ENCODE results near the gene CPEB4.

Gene CPEB4

GRCh38 chr5:173904151-173904550 is 16.0 kb downstream of the CPEB4 start:
- no peak overlapping the region for H3K4me3 ChIP-seq
- no peak overlapping the region for H3K27ac ChIP-seq

- Histone ChIP-seq H3K27ac (peak overlapping the region in 6 of 21 experiments; percentile 13 to 53 (median 34)), H3K4me3 (no peak overlapping the region)
Observed at GRCh38 chr5:173907284-173907683, 19.1 kb downstream of the CPEB4 start.

GRCh38 chr5:173907686-173908371 is 19.7 kb downstream of the CPEB4 start:
- Histone ChIP-seq H3K4me3 (no peak overlapping the region), H3K27ac (peak overlapping the region in 5 of 21 experiments; percentile 21 to 53 (median 43))

GRCh38 chr5:173909199-173909598 is 21.1 kb downstream of the CPEB4 start:
- H3K27ac ChIP-seq: peak overlapping the region in 9 of 21 experiments; percentile 3 to 72 (median 47)
- H3K4me3 ChIP-seq: no peak overlapping the region

- Histone ChIP-seq H3K4me3 (no peak overlapping the region), H3K27ac (peak overlapping the region in 2 of 21 experiments; percentile 31 to 53)
Observed at GRCh38 chr5:173910215-173910614, 22.1 kb downstream of the CPEB4 start.

GRCh38 chr5:173911623-173912022 is 23.5 kb downstream of the CPEB4 start:
- no peak overlapping the region for H3K4me3 ChIP-seq

GRCh38 chr5:173913686-173914321 is 25.7 kb downstream of the CPEB4 start:
- Histone ChIP-seq H3K27ac (peak overlapping the region in 1 of 21 experiments; percentile 26), H3K4me3 (no peak overlapping the region)

More at GRCh38 chr5:173911623-173912022, 23.5 kb downstream of the CPEB4 start:
- H3K27ac ChIP-seq: no peak overlapping the region

GRCh38 chr5:173915310-173916014 is 27.3 kb downstream of the CPEB4 start:
- Histone ChIP-seq H3K27ac (peak overlapping the region in 4 of 21 experiments; percentile 1 to 18 (median 18)), H3K4me3 (no peak overlapping the region)

GRCh38 chr5:173916233-173916632 is 28.1 kb downstream of the CPEB4 start:
- Histone ChIP-seq H3K27ac (peak overlapping the region in 2 of 21 experiments; percentile 3 to 18), H3K4me3 (no peak overlapping the region)

GRCh38 chr5:173917788-173918786 is 29.9 kb downstream of the CPEB4 start:
- peak overlapping the region; percentile 33 to 90 (median 83) for H3K27ac ChIP-seq
- H3K4me3 ChIP-seq: peak overlapping the region; percentile 21 to 48 (median 28)

- no peak overlapping the region for H3K4me3 ChIP-seq
- peak overlapping the region in 14 of 21 experiments; percentile 15 to 90 (median 86) for H3K27ac ChIP-seq
Observed at GRCh38 chr5:173919443-173919842, 31.3 kb downstream of the CPEB4 start.

- Histone ChIP-seq H3K27ac (peak overlapping the region in 12 of 21 experiments; percentile 7 to 88 (median 68)), H3K4me3 (no peak overlapping the region)
Observed at GRCh38 chr5:173920024-173920753, 32.0 kb downstream of the CPEB4 start.

- H3K27ac ChIP-seq: peak overlapping the region in 8 of 21 experiments; percentile 7 to 87 (median 36)
- H3K4me3 ChIP-seq: no peak overlapping the region
Observed at GRCh38 chr5:173920866-173921555, 32.9 kb downstream of the CPEB4 start.

GRCh38 chr5:173922527-173922926 is 34.4 kb downstream of the CPEB4 start:
- Histone ChIP-seq H3K27ac (peak overlapping the region in 2 of 21 experiments; percentile 33 to 46), H3K4me3 (no peak overlapping the region)

- peak overlapping the region in 5 of 21 experiments; percentile 5 to 46 (median 35) for H3K27ac ChIP-seq
- H3K4me3 ChIP-seq: no peak overlapping the region
Observed at GRCh38 chr5:173923218-173924095, 35.3 kb downstream of the CPEB4 start.

GRCh38 chr5:173924899-173925298 is 36.8 kb downstream of the CPEB4 start:
- Histone ChIP-seq H3K4me3 (no peak overlapping the region), H3K27ac (peak overlapping the region in 7 of 21 experiments; percentile 20 to 41 (median 25))

Measured in skin epidermis (tissue), 12 donors.